Activated gamma-delta T cell (primary cell): Measurements from ENCODE around the gene MSL2.
"Not testable (repeated sequence)": the region's sequence is repeated elsewhere in the genome, so short reads cannot be mapped to it uniquely, and the experiment has no call there.

Experiments
- DNase-seq: peaks from one replicate; lab custom pipeline; 2025; lab: John Stamatoyannopoulos, UW
- total RNA-seq, 2 donors: gene quantifications; one replicate each; lab custom pipeline; 2026; lab: John Stamatoyannopoulos, UW

Gene MSL2, protein sequence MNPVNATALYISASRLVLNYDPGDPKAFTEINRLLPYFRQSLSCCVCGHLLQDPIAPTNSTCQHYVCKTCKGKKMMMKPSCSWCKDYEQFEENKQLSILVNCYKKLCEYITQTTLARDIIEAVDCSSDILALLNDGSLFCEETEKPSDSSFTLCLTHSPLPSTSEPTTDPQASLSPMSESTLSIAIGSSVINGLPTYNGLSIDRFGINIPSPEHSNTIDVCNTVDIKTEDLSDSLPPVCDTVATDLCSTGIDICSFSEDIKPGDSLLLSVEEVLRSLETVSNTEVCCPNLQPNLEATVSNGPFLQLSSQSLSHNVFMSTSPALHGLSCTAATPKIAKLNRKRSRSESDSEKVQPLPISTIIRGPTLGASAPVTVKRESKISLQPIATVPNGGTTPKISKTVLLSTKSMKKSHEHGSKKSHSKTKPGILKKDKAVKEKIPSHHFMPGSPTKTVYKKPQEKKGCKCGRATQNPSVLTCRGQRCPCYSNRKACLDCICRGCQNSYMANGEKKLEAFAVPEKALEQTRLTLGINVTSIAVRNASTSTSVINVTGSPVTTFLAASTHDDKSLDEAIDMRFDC
- total RNA-seq = 142 to 146 reads per million in 2 donors

DNA sequence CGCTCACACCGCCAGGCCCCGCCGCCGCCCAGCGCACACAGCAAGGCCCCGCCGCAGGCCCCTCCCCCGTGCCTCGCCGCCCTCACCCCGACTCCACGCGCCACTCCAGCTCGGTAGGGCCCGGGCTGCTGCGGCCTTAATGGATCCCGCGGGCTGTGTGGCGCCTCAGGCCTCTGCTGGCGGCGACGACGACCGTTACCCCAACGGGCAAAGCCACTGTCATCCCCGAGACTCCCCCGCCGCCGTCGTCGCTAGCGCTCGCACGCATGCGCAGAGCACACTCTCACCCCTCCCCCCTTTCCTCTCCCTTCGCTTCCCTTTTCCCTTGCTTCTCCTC is at the start of gene MSL2:
Gene MSL2, minus strand, starts transcription at position 272 of the 337 bp plus-strand sequence. CDS start 1,222 bp downstream, outside the sequence.
- DNase-seq = peak; percentile 76

DNA sequence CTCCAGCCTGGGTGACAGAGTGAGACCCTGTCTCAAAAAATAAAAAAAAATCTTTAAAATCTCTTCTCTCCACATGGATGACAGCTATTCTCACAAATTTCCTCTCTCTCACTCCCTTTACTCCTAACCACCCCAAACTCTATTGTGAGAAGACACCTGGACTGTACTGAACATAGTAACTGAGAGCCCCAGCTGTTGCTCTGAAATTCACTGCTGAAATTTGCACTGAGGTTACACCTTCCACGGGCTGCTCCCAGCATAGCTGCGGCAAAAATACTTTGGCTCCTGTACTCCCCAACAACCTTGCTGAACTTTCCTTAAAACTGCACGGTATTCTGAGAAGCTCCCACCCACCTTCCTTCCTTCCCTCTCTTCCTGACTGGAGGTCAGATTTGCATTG is 49.6 kb upstream of the MSL2 start:
- DNase-seq = no peak

DNA sequence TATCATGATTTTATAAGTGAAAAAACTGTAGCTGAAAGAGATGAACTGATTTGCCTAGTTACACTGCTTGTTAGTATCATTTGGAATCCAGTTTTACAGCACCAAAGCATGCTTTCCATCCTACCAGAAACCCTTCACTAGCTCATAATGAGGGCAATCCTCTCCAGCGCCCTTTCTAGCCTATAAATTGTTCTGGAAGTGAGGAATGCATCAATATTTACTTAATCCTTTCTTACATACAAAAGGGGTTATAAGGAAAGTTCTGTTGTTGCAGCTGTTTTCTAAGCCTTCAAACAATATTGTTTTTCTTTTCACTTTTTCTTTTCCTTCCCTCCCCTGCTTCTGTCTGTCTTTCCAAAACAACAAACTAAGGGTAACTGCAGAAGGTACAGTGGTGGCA is 43.0 kb upstream of the MSL2 start:
- no peak for DNase-seq

DNA sequence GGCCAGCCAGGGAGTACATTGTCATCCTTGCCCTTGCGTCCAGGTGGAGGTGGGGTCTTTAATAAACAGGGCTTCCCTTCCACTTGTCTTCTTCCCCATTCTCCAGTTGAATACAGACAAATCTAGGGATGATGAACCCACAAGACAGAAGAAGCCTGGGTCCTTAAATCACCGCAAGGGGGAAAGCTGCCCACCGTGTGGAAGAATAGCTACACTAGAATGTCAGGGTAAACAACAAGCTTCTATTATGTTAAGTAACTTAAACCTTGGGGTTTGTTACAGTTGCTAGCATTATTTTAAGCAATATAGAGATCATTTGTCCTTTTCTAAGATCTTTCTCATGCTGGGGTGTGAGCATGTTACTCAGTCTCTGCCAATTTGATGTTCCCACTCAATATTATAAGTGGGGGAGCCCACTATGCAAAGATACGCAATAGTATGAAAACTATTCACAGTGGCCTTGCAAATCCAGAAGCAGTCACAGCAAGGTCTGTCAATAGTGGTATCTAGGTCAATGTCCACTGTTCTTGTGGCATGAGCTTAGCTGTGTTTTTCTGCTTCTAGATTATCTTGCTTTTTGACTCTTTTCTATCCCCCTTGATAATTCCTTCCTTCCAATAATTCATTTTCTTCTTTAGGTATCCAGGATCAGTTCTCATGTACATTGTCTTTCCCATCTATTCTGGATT is 42.0 kb upstream of the MSL2 start:
- DNase-seq = no peak

DNA sequence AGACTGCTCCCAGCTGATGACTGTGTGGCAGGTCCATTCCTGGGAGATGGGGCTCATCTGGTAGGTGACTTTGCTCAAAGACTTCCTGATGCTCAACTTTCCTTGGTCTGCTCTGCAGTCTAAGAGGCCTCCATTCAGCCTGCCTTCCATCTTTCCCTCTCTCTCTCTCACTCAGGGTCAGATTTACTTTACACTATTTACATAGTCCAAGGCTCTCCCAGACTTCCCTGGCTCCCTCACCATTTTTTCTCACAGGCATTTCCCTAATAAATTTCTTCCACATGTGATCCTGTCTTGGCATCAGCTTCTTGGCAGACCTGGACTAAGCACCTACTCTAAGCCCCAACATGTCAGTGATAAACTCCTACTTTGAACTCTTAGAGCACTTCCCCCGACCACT is 41.0 kb upstream of the MSL2 start:
- DNase-seq = no peak

DNA sequence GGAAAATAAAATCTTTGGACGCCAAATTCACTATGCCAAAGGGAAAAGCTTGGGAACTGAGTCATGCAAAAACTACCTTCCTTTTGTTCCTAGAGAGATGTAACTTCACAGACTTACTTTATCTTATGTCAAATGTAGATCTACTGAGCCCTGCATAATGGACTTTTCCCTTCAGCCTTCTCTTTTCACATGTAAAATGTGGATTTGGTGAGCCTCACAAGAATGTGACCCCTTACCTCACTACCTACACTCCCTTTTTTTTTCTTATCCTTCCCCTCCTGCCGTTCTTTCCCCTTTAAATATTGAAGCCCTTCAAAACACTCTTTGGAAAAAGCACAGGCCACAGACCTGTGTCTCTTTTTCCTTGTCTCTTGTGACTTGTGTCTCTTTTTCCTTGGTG is 40.0 kb upstream of the MSL2 start:
- no peak for DNase-seq

DNA sequence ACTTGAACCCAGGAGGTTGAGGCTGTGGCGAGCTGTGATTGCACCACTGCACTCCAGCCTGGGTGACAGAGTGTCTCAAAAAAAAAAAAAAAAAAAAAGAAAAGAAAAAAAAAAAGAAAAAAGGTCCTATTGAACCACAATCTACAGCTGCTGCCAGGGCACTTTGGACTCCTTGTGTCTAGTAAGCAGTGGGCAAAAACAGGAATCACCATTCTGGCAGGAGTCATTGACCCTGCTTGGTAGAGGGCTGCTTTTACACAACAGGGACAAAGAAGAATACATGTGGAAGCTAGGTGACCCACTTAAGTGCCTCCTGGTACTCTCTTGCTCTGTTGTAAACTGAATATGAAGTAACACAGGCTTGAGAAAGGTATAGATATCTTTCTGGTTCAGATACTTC is 39.4 kb upstream of the MSL2 start:
- no peak for DNase-seq

DNA sequence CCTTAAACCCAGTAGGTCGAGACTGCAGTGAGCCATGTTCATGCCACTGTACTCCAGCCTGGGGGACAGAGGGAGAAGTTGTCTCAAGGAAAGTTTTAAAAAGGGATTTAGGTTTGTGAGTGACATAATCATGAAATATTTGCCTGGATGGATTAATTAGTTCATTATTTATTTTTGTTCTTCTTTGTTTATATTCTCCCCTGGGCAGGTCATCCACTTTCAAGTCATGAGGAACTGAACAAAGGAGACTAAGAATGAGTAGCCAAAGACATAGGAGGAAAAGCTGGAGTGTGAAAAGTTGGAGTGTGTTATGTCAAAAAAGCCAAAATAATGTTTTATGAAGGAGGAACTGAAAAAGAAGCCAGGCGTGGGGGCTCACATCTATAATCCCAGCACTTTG is 36.3 kb upstream of the MSL2 start:
- DNase-seq = no peak

DNA sequence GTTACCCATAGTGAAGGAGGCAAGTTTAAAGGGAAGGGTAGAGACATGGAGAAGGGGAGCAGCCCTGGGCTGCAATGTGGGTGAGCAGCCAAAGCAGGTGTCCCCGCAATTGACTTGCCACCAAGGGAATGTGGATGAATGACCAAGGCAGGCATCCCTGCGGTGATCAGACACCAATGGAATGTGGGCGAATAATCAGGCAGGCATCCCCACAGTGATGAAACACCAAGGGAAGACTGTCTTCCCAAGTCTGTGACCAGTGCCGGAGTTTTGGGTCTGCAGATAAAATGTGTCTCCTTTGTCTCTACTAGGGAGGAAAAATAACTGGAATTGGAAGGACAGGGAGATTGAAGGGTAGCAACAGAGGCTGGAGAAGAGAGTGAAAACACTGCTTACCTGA is 26.6 kb upstream of the MSL2 start:
- DNase-seq = not testable (repeated sequence)

DNA sequence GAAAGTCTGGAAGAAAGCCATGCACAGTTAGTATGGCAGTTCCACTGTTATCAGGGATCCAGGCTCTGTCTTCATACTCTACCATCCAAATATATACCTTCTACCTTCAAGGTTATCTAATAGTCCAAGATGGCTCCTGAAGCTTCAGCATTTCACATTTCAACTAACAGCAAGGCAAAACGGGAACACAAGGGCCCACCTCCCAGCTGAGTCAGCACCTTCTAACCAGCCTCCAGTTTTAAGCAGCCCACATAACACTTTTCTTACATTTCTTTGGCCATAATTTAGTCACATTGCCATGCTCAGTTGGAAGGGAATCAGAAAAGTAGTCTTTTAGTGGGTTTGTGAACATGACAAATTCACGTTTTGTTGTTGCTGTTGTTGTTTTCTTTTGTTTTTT is 15.4 kb upstream of the MSL2 start:
- no peak for DNase-seq

DNA sequence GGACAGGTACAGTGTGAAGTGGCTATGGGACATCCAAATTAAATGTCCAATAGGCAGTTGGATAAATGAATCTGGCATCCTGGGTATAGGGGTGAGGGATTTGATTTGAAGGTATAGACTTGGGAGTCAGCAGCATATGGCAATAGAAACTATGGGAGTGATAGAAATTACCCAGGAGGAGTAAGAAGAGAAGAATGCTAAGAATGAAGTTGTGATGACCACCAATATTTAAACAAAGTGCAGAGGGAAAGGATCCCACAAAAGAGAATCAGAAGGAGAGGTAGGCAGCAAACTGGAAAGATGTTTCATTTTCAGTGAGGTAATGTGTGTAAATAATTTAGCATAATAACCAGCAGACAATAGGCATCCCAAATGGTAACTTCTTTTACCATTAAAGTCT is 13.8 kb upstream of the MSL2 start:
- DNase-seq = no peak

DNA sequence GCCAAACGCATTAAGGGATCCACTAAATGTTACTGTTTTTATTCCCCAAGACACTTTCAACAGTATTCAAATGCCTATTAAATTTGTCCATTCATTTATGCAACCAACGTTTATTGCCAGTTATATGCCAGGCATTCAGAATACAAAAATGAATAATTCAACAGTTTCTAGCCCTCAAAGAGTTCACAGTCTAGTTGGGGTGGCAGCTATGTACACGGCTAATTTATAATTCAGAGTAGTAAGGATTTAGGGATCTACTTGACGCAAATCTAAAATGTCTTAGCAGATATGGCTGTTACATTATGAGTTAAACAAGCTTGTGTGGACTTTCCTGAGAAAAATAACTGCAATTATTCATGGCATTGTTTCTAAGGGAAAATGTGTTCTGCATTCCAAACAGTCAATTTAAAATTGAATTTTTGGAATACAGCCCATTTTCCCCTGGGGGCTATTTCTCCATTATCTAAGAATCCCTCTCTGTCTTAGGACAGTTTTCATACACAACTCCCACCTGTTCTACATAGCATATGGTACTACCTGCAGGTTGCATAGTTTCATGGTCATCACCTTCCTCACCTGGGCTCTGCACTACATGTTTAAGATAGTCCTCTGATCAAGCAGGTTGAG is 11.5 kb upstream of the MSL2 start:
- DNase-seq = no peak

DNA sequence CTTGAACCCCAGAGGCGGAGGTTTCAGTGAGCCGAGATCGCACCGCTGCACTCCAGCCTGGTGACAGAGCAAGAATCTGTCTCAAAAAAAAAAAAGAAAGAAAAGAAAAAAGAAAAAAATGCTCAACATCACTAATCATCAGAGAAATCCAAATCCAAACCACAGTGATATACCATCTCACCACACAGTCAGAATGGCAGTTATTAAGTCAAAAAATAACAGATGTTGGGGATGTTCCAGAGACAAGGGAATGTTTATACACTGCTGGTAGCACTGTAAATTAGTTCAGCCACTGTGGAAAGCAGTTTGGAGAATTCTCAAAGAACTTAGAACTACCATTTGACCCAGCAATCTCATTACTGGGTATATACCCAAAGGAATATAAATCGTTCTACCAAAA is 3.1 kb upstream of the MSL2 start:
- DNase-seq = not testable (repeated sequence)

DNA sequence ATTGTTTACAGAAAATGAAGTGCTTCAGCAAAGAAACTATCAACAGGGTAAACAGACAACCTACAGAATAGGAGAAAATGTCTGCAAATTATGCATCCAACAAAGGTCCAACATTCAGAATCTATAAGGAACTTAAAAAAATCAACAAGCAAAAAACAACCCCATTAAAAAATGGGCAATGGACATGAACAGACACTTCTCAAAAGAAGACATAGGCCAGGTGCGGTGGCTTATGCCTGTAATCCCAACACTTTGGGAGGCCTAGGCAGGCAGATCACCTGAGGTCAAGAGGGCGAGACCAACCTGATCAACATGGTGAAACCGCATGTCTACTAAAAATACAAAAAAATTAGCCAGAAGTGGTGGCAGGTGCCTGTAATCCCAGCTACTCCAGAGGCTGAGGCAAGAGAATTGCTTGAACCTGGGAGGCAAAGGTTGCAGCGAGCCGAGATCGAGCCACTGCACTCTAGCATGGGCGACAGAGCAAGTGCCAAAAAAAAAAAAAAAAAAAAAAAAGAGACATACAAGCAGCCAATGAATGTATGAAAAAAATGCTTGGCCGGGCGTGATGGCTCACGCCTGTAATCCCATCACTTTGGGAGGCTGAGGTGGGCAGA is 2.4 kb upstream of the MSL2 start:
- DNase-seq = not testable (repeated sequence)

DNA sequence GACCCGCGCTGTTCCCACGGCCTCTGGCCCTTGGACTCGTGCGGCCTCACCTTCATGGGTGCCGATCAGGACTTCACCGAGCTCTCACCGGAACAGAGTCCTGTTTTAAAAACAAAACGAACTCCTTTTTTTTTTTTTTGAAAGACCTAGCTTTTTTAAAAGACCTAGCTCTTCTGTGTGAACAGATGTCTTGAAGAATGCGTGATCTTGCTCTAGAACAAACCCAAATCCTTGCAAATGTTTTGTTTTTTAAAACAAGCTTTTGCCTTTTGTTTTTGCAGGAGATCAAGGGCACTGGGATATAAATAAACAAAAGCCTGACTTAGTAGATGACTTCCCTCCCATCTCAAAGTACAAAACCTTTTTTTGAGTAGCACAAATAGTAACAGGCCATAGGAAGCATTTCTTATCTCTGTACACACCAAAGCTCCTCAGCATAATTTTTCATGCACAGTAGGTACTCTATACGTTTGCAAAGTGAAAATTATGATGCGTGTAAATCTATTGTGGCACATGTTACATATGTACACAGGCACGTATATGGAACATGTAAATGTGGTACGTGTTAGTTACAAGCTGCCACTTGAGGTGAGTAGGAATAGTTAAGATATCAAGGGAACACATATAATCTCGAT is 1.1 kb upstream of the MSL2 start:
- no peak for DNase-seq

DNA sequence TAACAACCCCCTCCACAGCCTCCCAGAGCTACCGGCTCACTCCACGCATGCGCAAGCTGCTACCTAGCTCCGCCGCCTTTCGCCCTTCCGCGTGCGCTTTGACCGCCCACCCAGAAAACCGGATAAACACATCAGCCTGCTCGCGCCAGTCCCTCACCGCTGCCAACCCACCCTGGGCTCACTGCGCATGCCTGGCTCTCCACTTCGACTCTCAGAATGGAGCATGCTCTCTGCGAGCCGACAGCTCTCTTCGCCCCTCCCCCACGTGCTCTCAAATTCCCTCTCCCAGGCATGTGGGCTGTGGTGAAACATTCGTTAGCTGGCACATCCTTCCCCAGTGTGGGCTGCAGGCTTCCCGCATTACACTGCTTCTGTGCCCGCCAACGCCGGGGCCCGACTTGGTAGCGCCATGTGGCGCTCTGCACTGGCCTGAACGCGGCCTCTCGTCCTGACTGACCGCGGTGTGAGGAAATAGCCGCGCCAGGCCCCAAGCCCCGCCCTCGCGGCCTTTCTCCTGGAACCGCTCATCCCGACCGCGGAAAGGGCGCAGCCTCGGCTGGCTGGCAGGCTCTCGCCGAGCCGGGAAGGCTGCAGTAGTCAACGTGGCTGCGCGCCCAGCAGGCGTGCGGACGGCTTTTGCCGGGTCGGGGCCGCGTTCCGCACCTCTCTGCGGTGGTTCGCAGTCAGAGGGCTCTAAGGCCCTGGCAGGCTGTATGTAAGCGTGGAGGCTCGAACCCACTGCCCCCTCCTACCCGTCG is 445 bp upstream of the MSL2 start:
- DNase-seq = peak; percentile 77

DNA sequence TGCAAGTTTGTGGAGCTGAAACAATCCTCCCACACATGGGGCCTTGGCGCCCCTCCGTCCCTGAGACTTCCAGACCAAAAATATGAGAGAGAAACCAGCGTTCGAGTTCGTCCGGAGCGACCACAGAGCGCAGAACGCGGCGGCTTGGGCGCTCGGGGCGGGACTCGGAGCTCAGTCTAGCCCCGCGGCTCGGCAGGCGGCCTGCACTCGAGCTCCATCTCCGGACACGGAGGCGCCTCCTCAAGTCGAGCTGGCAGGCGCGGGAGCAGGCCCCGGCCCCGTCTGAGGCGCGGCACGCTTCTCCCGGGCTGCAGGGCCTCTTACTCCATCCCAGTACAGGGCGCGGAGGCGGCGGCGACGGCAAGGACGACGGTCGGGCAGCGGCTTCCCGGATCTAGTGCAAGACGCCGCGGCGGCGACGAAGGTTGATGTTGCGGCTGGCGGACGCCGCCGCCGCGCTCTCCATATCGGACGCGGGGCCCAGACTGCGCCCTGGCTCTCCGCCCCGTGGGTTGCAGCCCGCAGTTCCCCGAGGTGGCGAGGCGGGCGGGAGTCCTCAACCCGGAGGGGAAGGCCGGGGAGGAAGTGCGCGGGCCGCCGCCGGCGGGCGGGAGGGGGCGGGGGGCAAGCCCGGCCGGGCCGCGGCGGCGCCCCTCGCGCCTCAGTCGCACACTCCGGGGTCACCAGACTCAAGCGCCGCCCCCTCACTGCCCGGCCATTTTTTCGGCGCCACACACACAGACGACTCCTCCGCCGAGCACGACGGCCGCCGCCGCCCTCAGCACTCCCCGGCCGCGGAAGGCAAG is 674 bp downstream of the MSL2 start:
- peak; percentile 88 for DNase-seq

DNA sequence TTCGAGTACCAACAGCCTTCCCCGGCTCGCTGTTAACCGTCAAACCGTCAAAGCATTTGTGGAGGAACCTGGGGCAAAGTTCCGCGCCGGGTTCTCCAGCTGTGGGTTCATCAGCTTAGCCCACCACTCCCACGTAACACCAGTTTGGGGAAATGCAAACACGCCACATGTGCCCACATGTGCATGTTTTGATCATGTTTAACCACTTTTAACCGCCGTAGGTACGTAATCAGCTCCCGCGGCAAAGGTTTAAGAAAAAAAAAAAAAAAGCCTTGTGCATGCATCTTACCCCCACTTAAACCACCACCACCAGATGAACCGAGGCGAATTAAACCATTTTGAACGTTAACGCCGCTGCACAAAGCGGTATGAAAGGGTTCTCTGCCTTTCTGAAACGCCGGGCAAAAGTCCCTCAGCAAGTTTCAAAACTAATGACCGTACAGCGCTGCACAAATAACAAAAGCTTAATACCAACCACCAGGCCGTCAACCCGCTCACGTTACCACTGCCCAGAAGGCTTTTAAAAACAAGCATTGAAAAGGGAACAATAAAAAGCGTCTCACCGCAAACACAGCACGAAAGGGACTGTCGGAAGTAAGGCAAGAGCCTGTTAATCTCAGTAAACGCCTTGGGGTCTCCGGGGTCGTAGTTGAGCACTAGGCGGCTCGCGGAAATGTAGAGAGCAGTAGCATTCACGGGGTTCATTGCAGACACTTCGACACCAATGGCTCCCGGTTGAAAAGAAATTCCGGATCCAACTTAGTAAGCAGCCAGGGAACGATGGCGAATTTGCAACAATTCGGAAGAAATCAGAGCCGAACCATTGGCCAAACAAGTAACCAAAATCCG is 1.5 kb downstream of the MSL2 start:
- no peak for DNase-seq
